HG02642 (cell line): ENCODE data around the gene CEP120.
"Not testable (repeated sequence)": the region's sequence is repeated elsewhere in the genome, so short reads cannot be mapped to it uniquely, and the experiment has no call there.

Experiments used
- ATAC-seq: cut with Tn5 transposase; IDR thresholded peaks from one replicate; pipeline ENCODE4 v1.9.1; 2021; ENCODE audit warnings: mild to moderate bottlenecking; ENCODE audit not compliant: unreplicated experiment, poor library complexity

CEP120 gene

GRCh38 chr5:123423278-123424149, at the start of gene CEP120:
CEP120 (minus strand) TSS chr5:123423403; CDS start chr5:123422998, 405 bp downstream.
- ATAC-seq = peak; percentile 99

- no peak for ATAC-seq
Measured at GRCh38 chr5:123472150-123472924, 49.1 kb upstream of the CEP120 start.

- ATAC-seq = no peak
Measured at GRCh38 chr5:123471385-123471784, 48.2 kb upstream of the CEP120 start.

GRCh38 chr5:123466839-123467238, 43.6 kb upstream of the CEP120 start:
- not testable (repeated sequence) for ATAC-seq

GRCh38 chr5:123460296-123460729, 37.1 kb upstream of the CEP120 start:
- no peak for ATAC-seq

GRCh38 chr5:123458994-123459393, 35.8 kb upstream of the CEP120 start:
- ATAC-seq = not testable (repeated sequence)

- no peak for ATAC-seq
Measured at GRCh38 chr5:123456242-123456641, 33.0 kb upstream of the CEP120 start.

- ATAC-seq = peak; percentile 92
Measured at GRCh38 chr5:123455640-123456039, 32.4 kb upstream of the CEP120 start.

GRCh38 chr5:123455095-123455494, 31.9 kb upstream of the CEP120 start:
- ATAC-seq = peak; percentile 42

GRCh38 chr5:123454259-123454911, 31.2 kb upstream of the CEP120 start:
- no peak for ATAC-seq

- ATAC-seq = no peak
Measured at GRCh38 chr5:123452401-123452800, 29.2 kb upstream of the CEP120 start.

- ATAC-seq = no peak
Measured at GRCh38 chr5:123451047-123451446, 27.8 kb upstream of the CEP120 start.

- no peak for ATAC-seq
Measured at GRCh38 chr5:123450640-123451039, 27.4 kb upstream of the CEP120 start.

GRCh38 chr5:123450114-123450513, 26.9 kb upstream of the CEP120 start:
- ATAC-seq = no peak

- ATAC-seq = no peak
Measured at GRCh38 chr5:123449424-123449974, 26.3 kb upstream of the CEP120 start.

GRCh38 chr5:123448743-123449142, 25.5 kb upstream of the CEP120 start:
- ATAC-seq = no peak

GRCh38 chr5:123448017-123448617, 24.9 kb upstream of the CEP120 start:
- peak; percentile 90 for ATAC-seq

GRCh38 chr5:123444016-123444415, 20.8 kb upstream of the CEP120 start:
- ATAC-seq = no peak

- ATAC-seq = peak; percentile 55
Measured at GRCh38 chr5:123441408-123441807, 18.2 kb upstream of the CEP120 start.
